C4-2B (cell line): ENCODE data around the gene PCDHB1.
A peak's percentile ranks its signal among the peaks of the same experiment; 100 is the strongest.

Experiments
- H3K27ac ChIP-seq: fragments of 450-650 bp; 2 replicates; pipeline ENCODE4 v1.5.1; 2017
- CTCF ChIP-seq: fragments of 450-650 bp; conservative IDR thresholded peaks from 2 replicates; pipeline ENCODE4 v1.5.1; 2017; ENCODE audit warnings: mild to moderate bottlenecking
- ZFX ChIP-seq: fragments of 450-650 bp; IDR thresholded peaks from 2 replicates; pipeline ENCODE4 v1.6.1; 2017

PCDHB1 gene

DNA sequence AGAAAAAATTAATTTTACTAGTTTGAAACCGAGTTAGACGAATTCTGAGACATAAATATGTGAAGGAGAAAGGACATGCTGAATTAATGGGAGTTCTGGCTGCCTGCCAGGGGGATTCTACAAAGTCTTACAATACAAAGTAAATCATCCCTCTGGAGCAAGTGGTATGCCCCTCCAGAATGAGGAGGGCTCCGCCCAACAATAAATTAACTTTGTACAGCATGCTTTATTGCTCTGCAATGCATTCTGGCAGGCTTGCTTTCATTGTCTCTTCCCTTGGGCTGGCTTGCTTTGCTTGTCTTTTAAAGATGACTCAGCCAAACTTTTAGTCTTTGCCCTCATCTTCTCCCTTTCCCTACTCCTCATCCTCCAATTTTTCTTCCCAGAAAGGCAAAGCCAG is 11.7 kb upstream of the PCDHB1 start:
- no peak for TF ChIP-seq CTCF
- no peak for TF ChIP-seq ZFX
- no peak overlapping the region for H3K27ac ChIP-seq

- no peak overlapping the region for H3K27ac ChIP-seq
- TF ChIP-seq CTCF (no peak), ZFX (no peak)
Observed at GRCh38 chr5:141040093-141040770, 10.9 kb upstream of the PCDHB1 start.

GRCh38 chr5:141040771-141041426 is 10.3 kb upstream of the PCDHB1 start:
- H3K27ac ChIP-seq = no peak overlapping the region
- peak; percentile 86 for TF ChIP-seq CTCF
- TF ChIP-seq ZFX = no peak

DNA sequence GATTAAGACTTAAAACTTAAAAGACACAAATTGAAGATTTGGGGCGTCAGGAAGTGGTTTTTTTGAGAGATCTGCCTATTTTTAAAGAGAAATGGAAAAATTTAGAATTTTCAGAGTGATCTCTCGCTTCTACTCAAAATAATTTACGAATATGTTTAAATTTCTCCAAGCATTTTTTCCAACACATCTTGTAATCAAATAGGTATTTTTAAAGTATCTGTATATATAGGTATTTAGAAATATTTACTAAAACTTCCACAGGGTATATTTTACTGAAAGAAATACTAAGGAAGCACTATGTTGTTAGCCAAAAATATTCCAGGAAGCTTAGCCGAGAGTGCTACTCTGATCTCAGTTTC is 9.8 kb upstream of the PCDHB1 start:
- no peak overlapping the region for H3K27ac ChIP-seq
- TF ChIP-seq CTCF = peak; percentile 65
- no peak for TF ChIP-seq ZFX

- TF ChIP-seq CTCF (no peak), ZFX (no peak)
- no peak overlapping the region for H3K27ac ChIP-seq
Observed at GRCh38 chr5:141042555-141042954, 8.6 kb upstream of the PCDHB1 start.

- TF ChIP-seq ZFX = no peak
- TF ChIP-seq CTCF = no peak
Observed at GRCh38 chr5:141051521-141051866, 320 bp downstream of the PCDHB1 start.

DNA sequence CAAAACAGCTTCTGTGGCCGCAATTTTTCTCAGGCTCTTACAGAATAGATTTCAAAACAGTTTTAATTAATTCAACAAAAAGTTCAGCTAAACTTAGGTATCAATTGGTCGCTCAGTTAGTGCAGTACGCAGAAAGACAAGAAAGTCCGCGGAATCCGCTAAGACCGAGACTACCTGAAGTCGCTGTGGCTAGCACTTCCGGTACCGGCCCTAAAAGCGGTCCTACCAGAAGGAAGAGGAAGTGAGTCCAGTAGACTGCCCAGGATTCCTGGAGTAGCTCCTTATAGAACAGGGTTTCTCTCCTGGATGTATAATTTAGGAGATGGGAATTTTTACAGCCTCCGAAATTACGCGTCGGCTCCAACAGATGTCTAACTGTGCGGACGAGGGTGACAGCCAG is 26.7 kb downstream of the PCDHB1 start:
- TF ChIP-seq CTCF = no peak
- TF ChIP-seq ZFX = no peak
- H3K27ac ChIP-seq = no peak overlapping the region

More at GRCh38 chr5:141051521-141051866, 320 bp downstream of the PCDHB1 start:
- H3K27ac ChIP-seq = no peak overlapping the region
